Stimulated activated CD8-positive, alpha-beta memory T cell treated with anti-CD3 and anti-CD28 coated beads, Interleukin-4, amount 100 ng/mL, for 24 hours (primary cell): ENCODE data around the gene HORMAD2.

Experiments used
- DNase-seq: peaks from one replicate; pipeline ENCODE4 v3.0.0-alpha.2; 2020; ENCODE audit warnings: low read depth

Gene HORMAD2

DNA sequence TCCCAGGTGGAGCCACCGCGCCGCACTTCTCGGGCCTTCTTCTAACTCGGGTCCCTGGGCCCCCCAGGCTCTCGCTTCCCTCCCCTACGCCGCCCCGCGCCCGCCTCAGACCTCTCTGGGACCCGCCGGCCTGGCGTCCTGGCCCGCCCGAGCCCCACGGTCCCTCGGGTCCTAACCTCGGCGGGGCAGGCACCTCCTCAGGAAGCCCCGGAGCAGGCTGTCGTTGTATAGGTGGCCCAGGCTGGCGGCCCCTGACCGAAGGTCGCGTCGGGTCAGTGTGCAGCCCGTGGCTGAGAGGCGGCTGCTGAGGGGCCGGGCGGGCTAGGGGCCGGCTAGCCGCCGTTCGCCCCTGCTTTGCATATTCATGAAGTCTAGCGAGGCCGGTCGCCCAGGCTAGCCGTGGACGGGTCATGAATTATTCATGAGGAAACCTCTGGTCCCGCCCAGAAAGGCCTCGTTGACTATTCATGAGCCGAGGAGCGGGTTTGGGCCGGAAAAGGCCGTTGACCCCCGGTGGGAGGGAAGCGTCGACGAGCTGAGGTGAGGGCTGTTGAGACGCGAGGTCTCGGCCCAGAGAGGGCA lies at the start of gene HORMAD2:
TSS of gene HORMAD2 (plus strand) at position 513 of the 582 bp plus-strand sequence. CDS start 13,489 bp downstream, outside the sequence.
- DNase-seq: no peak

GRCh38 chr22:30031328-30031727 lies 48.9 kb upstream of the HORMAD2 start:
- DNase-seq: no peak

- no peak for DNase-seq
Observed at GRCh38 chr22:30031764-30032455, 48.4 kb upstream of the HORMAD2 start.

GRCh38 chr22:30033137-30033536 lies 47.1 kb upstream of the HORMAD2 start:
- DNase-seq: no peak

GRCh38 chr22:30033901-30034300 lies 46.4 kb upstream of the HORMAD2 start:
- DNase-seq: no peak

DNA sequence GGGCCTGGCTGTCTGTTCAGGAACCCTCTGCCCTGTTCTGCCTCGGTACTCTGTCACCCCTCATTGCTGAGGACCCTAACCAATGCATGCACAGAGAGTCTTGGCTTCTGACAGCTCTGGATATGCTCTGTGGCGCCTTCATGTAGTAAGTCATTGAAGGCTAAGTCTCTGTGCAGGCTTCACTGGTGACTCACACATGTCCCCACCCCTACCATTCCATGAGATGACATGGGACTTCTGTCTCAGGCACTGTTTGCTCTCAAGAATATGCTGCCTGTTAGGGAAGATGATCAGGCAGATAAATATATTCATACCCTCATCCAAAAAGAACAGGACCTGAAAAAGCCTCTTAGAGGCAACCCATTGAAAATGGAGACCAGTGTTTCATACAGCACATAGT lies 43.6 kb upstream of the HORMAD2 start:
- no peak for DNase-seq

DNA sequence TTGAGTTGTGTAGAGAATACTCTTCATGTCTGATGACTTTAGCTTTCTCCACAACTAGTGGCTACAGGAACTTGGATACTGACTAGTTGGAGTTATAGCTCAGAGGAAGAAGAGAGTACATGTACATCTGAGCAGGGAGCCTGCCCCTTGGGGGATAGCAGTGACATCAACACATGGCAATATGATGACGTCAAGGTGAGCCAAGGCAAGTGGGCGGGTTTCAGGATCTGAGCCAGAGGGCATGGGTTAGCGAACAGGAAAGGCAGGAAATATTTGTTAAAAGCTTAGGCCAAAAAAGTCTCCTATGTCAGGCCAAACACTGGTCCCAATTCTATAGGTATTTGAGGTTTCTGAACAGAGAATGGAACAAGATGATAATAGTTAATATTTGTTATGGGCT lies 42.0 kb upstream of the HORMAD2 start:
- DNase-seq: no peak

DNA sequence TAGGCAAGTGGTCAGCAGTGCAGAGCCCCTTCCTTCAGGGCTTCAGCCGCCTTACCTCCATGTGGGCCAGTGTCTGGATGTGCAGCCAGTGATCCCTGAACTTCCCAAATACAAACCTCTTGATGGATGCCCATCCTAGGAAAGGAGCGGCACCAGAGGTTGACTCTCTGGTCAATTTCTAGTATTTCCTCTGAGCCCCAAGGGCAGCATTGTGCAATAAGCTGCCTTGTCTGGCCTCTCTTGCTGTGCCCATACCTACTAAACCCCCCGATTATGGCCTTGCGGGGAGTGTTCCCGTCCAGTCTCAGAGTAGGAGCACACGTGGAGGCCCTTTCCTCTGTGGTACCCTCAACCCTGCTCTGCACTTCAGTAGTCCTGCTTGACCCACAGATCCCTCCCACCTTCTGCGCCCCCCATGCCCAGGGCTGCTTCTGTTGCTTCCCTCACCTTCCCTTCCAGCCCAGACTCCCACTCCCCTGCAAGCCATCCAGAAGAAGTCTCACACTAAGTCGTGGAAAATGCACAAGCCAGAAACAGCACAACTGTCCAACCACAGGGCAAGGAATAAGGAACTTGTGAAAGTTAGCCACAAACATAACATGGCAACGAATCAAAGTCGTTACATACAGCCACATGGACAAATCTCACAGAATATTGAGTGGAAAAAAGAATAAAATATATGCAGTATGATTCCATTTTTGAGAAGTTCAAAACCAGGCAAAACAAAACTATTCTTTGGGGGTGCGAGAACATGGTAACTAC lies 39.6 kb upstream of the HORMAD2 start:
- no peak for DNase-seq

DNA sequence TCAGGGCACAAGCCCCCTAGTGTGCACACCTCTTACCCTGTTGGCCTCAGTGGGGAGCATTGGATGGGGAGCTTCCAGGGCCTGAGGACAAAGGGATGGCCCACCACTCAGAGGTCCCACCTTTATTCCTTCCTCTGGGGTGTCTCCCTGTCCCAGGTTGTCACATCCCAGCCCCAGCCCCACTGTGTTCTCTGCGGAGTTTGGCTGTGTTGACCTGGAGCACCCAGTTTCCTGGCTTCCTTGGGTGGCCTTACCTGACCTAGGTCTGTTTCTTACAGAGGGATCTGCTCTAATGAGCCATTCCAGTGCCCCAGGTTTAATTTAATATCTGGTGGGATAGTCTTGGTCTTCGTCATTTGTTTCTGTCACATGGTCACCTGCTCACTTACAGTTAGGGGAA lies 38.8 kb upstream of the HORMAD2 start:
- no peak for DNase-seq

DNA sequence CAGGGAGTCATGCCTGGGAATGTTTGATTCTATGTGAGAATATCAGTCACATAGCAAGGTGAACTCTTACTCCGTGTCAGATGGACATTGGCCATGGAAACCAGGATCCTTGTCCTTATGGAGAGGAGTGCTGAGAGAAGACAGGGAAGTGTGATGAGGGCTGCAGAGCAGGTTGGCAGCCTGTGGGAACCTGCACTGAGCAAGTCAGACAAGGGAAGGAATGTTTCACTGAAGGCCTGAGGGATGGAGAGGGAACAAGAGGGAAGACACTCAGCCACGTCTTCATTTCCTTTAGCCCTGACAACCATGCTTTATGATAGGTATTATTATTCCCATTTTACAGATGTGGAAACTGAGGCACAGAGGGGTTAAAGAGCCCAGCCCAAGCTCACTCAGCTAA lies 38.4 kb upstream of the HORMAD2 start:
- no peak for DNase-seq

- DNase-seq: no peak
Observed at GRCh38 chr22:30043161-30043560, 37.1 kb upstream of the HORMAD2 start.

- no peak for DNase-seq
Observed at GRCh38 chr22:30044369-30044768, 35.9 kb upstream of the HORMAD2 start.

- DNase-seq: no peak
Observed at GRCh38 chr22:30044881-30045493, 35.3 kb upstream of the HORMAD2 start.

DNA sequence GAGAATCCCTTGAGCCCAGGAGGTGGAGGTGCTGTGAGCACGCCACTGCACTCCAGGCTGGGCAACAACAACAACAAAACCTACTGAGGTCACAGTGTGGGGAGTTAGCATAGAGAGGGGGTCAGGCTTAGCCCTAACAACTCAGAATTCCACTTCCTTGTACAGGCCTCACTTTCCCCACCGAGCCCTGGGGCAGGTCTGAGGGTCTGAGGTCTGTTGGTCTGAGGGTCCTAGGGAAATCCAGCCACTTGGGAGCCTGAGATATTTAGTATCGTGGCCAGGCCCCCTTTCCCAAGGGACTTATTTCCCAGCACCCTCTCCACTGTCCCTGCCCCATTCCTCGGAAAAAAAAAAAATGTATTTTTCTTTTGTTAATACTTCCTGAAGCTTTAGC lies 34.8 kb upstream of the HORMAD2 start:
- no peak for DNase-seq

DNA sequence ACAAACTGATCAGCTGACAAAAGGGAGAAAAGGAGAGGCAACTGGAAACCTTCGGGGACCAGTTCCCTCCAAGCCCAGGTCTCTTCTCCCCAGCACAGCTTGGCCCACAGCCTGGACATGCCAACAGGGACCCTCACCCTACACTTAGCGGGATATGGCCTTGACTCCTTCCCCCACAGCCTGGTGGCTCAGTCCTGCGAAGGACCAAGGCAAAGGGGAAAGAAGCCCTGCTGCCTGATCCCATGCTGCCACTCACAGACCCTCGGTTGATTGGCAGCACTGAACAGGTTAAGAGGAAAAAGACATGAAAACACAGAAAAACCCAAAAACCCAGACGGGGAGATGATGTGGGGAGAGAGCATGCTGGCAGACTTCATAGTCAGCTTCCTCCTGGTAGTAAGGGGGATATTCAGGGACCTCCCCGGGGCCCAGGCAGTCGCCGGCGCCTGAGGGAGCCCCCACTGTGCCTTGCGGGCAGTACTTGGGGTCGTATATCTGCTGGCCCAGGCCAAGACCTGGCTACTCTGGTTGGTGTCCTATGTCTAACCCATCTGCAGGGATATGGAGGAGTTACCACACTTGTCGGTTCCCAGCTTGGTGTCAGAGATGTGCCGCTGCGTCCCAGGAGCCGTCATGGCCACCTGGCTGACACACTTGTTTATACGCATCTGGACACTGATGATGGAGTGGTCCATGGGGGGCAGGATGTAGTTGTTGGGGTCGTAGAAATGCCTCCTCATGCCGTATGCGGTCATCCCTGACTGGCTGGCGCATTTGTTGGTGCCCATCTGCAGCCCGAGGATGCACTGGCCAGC lies 34.2 kb upstream of the HORMAD2 start:
- DNase-seq: no peak

DNA sequence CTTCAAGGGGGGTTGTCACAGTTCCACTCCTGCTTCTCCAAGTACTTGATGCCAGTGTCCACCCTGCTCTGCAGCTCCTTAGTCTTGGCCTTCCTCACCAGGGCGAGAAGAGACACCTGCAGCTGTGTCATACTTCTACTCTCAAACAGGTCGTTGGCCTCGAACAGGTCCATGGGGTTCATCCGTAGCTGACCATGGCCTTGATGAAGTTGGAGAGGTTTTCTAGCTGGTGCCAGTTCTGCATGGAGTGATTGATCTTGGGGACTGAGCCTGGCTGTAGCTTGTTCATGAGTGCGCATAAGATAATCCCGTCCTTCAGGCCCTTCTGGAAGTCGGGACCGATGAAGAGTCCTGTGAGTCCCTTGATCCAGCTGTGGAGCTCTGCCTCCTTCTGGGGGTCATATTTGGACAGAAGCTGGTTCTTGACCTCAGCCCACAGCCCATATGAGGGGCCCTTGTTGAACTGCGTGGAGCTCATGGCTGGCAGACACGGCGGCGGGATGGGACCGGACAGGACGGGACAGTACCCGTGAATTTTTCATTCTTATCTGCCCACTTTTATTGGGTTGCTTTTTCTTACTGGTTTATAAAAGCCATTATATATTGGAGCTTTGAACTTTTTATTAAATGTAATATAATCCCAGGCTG lies 33.4 kb upstream of the HORMAD2 start:
- DNase-seq: no peak

GRCh38 chr22:30047364-30047738 lies 32.9 kb upstream of the HORMAD2 start:
- DNase-seq: no peak

GRCh38 chr22:30048681-30049080 lies 31.6 kb upstream of the HORMAD2 start:
- no peak for DNase-seq

DNA sequence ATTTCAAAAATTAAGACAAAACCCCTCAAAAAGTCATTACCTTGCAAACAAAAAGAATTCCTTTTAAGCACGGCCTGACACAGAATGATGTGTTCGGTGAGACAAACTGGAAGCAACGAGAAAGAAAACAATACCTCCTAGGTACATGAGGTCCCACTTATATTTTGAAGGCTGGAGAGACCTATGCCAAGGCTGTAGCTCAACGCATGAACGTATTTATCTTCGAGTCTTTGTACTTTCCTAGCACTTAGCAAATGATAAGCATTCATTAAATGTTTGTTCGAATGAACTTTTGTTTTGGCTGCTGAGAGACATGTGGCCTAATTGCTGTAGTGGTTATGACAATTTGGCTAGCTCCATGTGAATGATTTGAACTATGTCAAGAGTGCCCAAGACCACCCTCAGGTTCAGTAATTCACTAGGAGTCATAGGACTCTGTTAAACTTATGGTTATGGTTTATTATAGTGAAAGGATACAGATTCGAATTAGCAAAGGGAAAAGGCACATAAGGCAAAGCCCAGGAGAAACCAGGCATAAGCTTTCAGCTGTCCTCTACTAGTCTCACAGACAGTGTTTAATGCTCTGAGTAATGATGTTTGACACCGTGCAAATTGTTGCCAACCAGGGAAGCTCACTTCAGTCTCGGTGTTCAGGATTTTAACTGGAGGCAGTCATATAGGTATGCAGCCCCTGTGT lies 26.0 kb upstream of the HORMAD2 start:
- no peak for DNase-seq

- DNase-seq: no peak
Observed at GRCh38 chr22:30054764-30055069, 25.5 kb upstream of the HORMAD2 start.

- DNase-seq: no peak
Observed at GRCh38 chr22:30056015-30056414, 24.2 kb upstream of the HORMAD2 start.
